Neural progenitor cell (in vitro differentiated cells): Measurements from ENCODE around the gene AP3S2. TPM values are rescaled to one million over a fixed set of nuclear protein-coding genes. Genes with fewer than 3 reads are reported as not detected.

Experiments used
- DNase-seq: peaks from one replicate; pipeline ENCODE4 v3.0.0-alpha.2; 2016; ENCODE audit warnings: low spot score
- H2AFZ ChIP-seq: fragments of 200-600 bp; sonication (generic); replicated peaks from 2 replicates; pipeline ENCODE4 v1.6.1; 2016; ENCODE audit warnings: antibody characterized with exemption
- H3F3A ChIP-seq: fragments of 200-600 bp; sonication (generic); 2 replicates; pipeline ENCODE4 v1.6.1; 2016; ENCODE audit warnings: antibody characterized with exemption, low read depth
- H3K27ac ChIP-seq: fragments of 200-600 bp; sonication (generic); 2 replicates; pipeline ENCODE4 v1.5.1; 2016; ENCODE audit warnings: mild to moderate bottlenecking
- H3K27me3 ChIP-seq: fragments of 200-600 bp; sonication (generic); 2 replicates; pipeline ENCODE4 v1.6.1; 2016; ENCODE audit warnings: mild to moderate bottlenecking, moderate library complexity
- H3K36me3 ChIP-seq: fragments of 200-600 bp; sonication (generic); 2 replicates; pipeline ENCODE4 v1.5.1; 2016
- H3K4me1 ChIP-seq: fragments of 200-600 bp; sonication (generic); 2 replicates; pipeline ENCODE4 v1.6.1; 2016; ENCODE audit warnings: mixed run types
- H3K4me2 ChIP-seq: fragments of 200-600 bp; sonication (generic); 2 replicates; pipeline ENCODE4 v1.6.1; 2016
- H3K4me3 ChIP-seq: fragments of 200-600 bp; sonication (generic); 2 replicates; pipeline ENCODE4 v1.5.1; 2016
- H3K79me2 ChIP-seq: fragments of 200-600 bp; sonication (generic); 2 replicates; pipeline ENCODE4 v1.6.1; 2016; ENCODE audit warnings: low read depth
- H3K9ac ChIP-seq: fragments of 200-600 bp; sonication (generic); 2 replicates; pipeline ENCODE4 v1.6.1; 2016
- H3K9me3 ChIP-seq: fragments of 200-600 bp; sonication (generic); 2 replicates; pipeline ENCODE4 v1.5.1; 2016; ENCODE audit warnings: low read depth
- H4K20me1 ChIP-seq: fragments of 200-600 bp; sonication (generic); 2 replicates; pipeline ENCODE4 v1.6.1; 2016; ENCODE audit warnings: low read depth
- H3K27ac Mint-ChIP-seq: 3 replicates; pipeline ENCODE4 v1.8.0; 2021; ENCODE audit warnings: mixed read lengths
- H3K27me3 Mint-ChIP-seq: 2 replicates; pipeline ENCODE4 v1.8.0; 2022; ENCODE audit warnings: low read depth, mild to moderate bottlenecking, inconsistent platforms, moderate library complexity, mixed read lengths; ENCODE audit not compliant: insufficient read depth
- H3K36me3 Mint-ChIP-seq: 3 replicates; pipeline ENCODE4 v1.8.0; 2021; ENCODE audit warnings: mixed read lengths
- H3K4me1 Mint-ChIP-seq: 3 replicates; pipeline ENCODE4 v1.8.0; 2021; ENCODE audit warnings: mixed read lengths
- H3K4me3 Mint-ChIP-seq: 3 replicates; pipeline ENCODE4 v1.8.0; 2021; ENCODE audit warnings: mild to moderate bottlenecking, moderate library complexity, mixed read lengths
- H3K9me3 Mint-ChIP-seq: 3 replicates; pipeline ENCODE4 v1.8.0; 2020; ENCODE audit warnings: mixed read lengths
- EZH2 ChIP-seq: fragments of 200-600 bp; sonication (generic); IDR thresholded peaks from 2 replicates; pipeline ENCODE4 v1.6.1; 2017; ENCODE audit warnings: antibody characterized with exemption, mild to moderate bottlenecking, moderate library complexity
- EZH2phosphoT487 ChIP-seq: fragments of 200-600 bp; sonication (generic); IDR thresholded peaks from 2 replicates; pipeline ENCODE4 v1.6.1; 2017; ENCODE audit warnings: antibody characterized with exemption
- total RNA-seq: library from RNA; depleted of rRNA; stranded (reverse); fragments of >200 nt; gene quantifications from 2 replicates; pipeline ENCODE4 v1.2.3, GENCODE V29; 2015; ENCODE audit warnings: low replicate concordance
- TF ChIP-seq, protein P1 (sequence below): fragments of 200-600 bp; sonication (generic); IDR thresholded peaks from 2 replicates; pipeline ENCODE4 v1.5.1; 2017; ENCODE audit warnings: antibody characterized with exemption, mild to moderate bottlenecking

AP3S2 gene
- total RNA-seq, 1 donor from 2014 or later: 75.3 TPM

GRCh38 chr15:89806210-89806558, 87.6 kb downstream of the AP3S2 start:
- H4K20me1 ChIP-seq: no peaks in the 10 kb centered on the region
- TF ChIP-seq, protein P1, sequence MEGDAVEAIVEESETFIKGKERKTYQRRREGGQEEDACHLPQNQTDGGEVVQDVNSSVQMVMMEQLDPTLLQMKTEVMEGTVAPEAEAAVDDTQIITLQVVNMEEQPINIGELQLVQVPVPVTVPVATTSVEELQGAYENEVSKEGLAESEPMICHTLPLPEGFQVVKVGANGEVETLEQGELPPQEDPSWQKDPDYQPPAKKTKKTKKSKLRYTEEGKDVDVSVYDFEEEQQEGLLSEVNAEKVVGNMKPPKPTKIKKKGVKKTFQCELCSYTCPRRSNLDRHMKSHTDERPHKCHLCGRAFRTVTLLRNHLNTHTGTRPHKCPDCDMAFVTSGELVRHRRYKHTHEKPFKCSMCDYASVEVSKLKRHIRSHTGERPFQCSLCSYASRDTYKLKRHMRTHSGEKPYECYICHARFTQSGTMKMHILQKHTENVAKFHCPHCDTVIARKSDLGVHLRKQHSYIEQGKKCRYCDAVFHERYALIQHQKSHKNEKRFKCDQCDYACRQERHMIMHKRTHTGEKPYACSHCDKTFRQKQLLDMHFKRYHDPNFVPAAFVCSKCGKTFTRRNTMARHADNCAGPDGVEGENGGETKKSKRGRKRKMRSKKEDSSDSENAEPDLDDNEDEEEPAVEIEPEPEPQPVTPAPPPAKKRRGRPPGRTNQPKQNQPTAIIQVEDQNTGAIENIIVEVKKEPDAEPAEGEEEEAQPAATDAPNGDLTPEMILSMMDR: no peak
- TF ChIP-seq EZH2: no peak
- no peak for TF ChIP-seq EZH2phosphoT487
- DNase-seq: no peak
- no peak overlapping the region for H3K27ac ChIP-seq
- Mint-ChIP-seq H3K4me1 (peaks cover 26% of the 10 kb centered on the region), H3K27me3 (peaks cover 10% of the 10 kb centered on the region), H3K27ac (no peak overlapping the region), H3K36me3 (no peaks in the 10 kb centered on the region), H3K4me3 (no peak overlapping the region), H3K9me3 (no peaks in the 10 kb centered on the region)
- H3F3A ChIP-seq: peaks cover 6% of the 10 kb centered on the region
- no peak overlapping the region for H2AFZ ChIP-seq
- H3K9me3 ChIP-seq: no peaks in the 10 kb centered on the region
- no peaks in the 10 kb centered on the region for H3K79me2 ChIP-seq
- no peaks in the 10 kb centered on the region for H3K27me3 ChIP-seq
- no peak overlapping the region for H3K4me2 ChIP-seq
- no peak overlapping the region for H3K4me3 ChIP-seq
- H3K4me1 ChIP-seq: peaks cover 12% of the 10 kb centered on the region
- no peaks in the 10 kb centered on the region for H3K36me3 ChIP-seq
- no peak overlapping the region for H3K9ac ChIP-seq

GRCh38 chr15:89805241-89806209, 88.3 kb downstream of the AP3S2 start:
- Histone ChIP-seq H3K36me3 (no peaks in the 10 kb centered on the region), H3K27me3 (no peaks in the 10 kb centered on the region), H3K4me2 (no peak overlapping the region), H3K79me2 (no peaks in the 10 kb centered on the region), H3F3A (peaks cover 6% of the 10 kb centered on the region), H3K4me3 (no peak overlapping the region), H3K27ac (no peak overlapping the region), H3K9ac (no peak overlapping the region), H3K9me3 (no peaks in the 10 kb centered on the region), H2AFZ (no peak overlapping the region), H3K4me1 (peaks cover 12% of the 10 kb centered on the region), H4K20me1 (no peaks in the 10 kb centered on the region)
- Mint-ChIP-seq H3K27me3 (peaks cover 13% of the 10 kb centered on the region), H3K4me1 (peaks cover 26% of the 10 kb centered on the region), H3K36me3 (no peaks in the 10 kb centered on the region), H3K9me3 (no peaks in the 10 kb centered on the region), H3K27ac (no peak overlapping the region), H3K4me3 (no peak overlapping the region)
- TF ChIP-seq EZH2 (no peak), EZH2phosphoT487 (no peak)
- TF ChIP-seq, protein P1: no peak
- no peak for DNase-seq

DNA sequence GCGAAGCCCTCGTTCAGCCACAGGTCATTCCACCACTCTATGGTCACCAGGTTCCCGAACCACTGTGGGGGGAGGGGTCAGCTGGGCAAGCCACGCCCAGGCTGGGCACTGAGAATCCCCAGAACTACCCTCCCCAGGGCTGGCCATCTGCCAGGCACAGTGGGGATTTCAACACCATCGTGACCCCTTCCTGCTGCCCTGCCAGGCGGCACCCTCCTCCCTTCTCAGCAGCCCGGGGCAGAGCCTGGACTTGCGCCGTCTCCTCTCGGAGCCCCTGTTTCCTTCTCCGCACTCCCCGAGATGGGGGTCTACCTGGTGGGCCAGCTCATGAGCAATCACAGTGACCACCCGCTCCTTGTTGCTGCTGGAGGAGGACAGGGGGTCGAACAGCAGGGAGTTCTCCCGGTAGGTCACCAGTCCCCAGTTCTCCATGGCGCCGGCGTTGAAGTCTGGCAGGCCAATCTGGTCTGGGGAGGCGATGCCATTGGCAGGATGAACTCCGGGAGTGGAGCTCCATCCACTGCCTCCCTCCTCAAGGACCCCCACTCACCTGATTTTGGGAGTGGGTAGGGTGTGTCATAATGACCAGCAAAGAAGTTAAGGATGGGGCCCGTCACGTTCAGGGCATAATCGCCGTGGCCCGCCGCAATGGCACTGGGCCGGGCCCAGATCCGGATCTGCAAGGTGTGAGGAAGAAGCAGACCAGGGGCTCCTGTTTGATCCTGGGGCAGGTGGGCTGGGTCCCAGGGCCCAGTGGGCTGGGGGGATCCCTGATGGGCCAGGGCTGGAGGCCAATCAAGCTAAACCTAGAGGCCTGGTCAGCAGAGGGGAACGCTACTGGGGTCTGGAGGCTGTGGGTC, 89.6 kb downstream of the AP3S2 start:
- DNase-seq: no peak

More for the DNA sequence above, 89.6 kb downstream of the AP3S2 start:
- peaks cover 18% of the 10 kb centered on the region for H3K4me1 Mint-ChIP-seq
- Histone ChIP-seq H3K27ac (no peak overlapping the region), H2AFZ (no peak overlapping the region), H3K4me3 (no peak overlapping the region), H3K27me3 (no peaks in the 10 kb centered on the region), H3K4me1 (peaks cover 8% of the 10 kb centered on the region), H3K79me2 (no peaks in the 10 kb centered on the region), H3K4me2 (no peak overlapping the region), H3K9ac (no peak overlapping the region), H4K20me1 (no peaks in the 10 kb centered on the region), H3F3A (peaks cover 3% of the 10 kb centered on the region), H3K9me3 (no peaks in the 10 kb centered on the region), H3K36me3 (no peaks in the 10 kb centered on the region)
- peaks cover 8% of the 10 kb centered on the region for H3K27me3 Mint-ChIP-seq
- no peaks in the 10 kb centered on the region for H3K9me3 Mint-ChIP-seq
- no peaks in the 10 kb centered on the region for H3K36me3 Mint-ChIP-seq
- no peak for TF ChIP-seq EZH2
- TF ChIP-seq, protein P1: no peak
- H3K27ac Mint-ChIP-seq: peak overlapping the region; percentile 82
- no peak overlapping the region for H3K4me3 Mint-ChIP-seq
